GM18870 (cell line): Measurements from ENCODE around the gene USP17L11.
"Not testable (repeated sequence)": the region's sequence is repeated elsewhere in the genome, so short reads cannot be mapped to it uniquely, and the experiment has no call there.

Experiments used
- ATAC-seq: cut with Tn5 transposase; IDR thresholded peaks from one replicate; pipeline ENCODE4 v1.9.1; 2021; ENCODE audit warnings: moderate library complexity; ENCODE audit not compliant: unreplicated experiment

The USP17L11 gene, protein sequence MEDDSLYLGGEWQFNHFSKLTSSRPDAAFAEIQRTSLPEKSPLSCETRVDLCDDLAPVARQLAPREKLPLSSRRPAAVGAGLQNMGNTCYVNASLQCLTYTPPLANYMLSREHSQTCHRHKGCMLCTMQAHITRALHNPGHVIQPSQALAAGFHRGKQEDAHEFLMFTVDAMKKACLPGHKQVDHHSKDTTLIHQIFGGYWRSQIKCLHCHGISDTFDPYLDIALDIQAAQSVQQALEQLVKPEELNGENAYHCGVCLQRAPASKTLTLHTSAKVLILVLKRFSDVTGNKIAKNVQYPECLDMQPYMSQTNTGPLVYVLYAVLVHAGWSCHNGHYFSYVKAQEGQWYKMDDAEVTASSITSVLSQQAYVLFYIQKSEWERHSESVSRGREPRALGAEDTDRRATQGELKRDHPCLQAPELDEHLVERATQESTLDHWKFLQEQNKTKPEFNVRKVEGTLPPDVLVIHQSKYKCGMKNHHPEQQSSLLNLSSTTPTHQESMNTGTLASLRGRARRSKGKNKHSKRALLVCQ

DNA sequence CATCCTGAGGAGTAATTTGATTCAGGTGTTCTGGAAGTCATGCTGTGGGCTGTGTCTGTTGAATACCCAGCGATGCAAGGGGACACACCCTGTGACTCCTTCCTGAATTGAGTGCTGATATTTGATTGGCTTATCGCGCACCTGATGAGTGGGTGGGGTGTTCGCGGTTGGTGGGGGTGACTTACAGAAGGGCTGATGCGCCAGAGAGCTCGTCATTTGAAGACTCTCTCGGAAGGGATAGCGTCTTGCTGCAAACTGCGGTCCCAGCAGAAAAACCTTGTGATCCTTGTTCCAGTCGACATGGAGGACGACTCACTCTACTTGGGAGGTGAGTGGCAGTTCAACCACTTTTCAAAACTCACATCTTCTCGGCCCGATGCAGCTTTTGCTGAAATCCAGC is at the start of gene USP17L11:
Gene USP17L11, plus strand, starts transcription at position 301 of the 400 bp plus-strand sequence. Its CDS starts 0 bp downstream, at position 301.
- not testable (repeated sequence) for ATAC-seq

DNA sequence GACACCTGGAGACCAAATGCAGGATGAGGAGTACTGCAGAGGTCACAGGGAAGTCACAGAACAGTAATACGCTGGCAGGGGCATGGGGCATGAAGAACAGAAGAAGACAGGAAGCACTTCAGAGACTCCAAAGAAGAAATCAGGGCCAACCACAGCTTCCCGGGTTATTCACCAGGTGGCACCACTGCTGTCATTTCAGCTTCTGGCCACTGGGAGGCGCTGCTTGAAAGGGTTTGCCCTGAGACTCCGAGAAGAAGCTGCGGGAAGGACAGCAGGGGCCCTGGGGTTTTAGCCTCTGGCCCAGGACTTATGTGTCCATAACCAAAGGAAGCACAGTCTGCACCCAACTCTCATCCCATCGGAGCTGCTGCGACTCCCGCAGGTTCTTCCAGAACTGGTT is 49.2 kb upstream of the USP17L11 start:
- not testable (repeated sequence) for ATAC-seq

DNA sequence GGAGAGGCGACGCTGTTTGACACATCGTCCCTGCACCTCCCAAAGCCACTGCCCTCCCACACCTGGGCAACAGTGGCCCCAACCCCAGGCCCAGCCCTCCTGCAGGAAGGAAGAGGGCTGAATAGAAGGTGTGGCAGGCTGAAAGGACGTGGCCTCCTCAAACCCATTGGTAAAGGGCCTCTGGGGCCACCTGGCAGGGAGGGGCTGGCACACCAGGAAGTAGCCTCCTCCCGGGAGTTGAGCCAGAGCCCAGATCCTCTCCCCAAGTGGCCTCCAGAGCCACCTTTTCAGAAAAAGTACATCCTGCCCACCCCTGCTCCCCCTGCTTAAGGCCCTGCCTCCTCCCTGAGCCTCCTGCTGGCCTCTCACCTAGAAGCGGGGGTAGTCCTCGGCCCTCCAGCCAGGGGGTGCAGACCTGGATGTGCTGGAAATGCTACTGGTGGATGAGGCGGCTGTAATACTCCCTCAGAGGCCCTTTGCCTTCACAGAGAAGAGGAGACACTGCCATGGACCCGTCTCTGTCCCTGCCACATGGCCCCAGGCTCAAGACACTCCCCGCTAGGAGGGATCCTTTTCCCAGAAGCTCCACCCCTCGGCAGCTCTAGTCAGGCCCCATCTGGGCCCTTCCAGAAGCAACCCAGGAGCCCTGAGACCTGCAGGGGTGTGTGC is 45.3 kb upstream of the USP17L11 start, which contains the start of gene FAM90A26:
Gene FAM90A26, plus strand, starts transcription at position 619 of the 669 bp plus-strand sequence. CDS start 2,764 bp downstream, outside the sequence.
- ATAC-seq: not testable (repeated sequence)

DNA sequence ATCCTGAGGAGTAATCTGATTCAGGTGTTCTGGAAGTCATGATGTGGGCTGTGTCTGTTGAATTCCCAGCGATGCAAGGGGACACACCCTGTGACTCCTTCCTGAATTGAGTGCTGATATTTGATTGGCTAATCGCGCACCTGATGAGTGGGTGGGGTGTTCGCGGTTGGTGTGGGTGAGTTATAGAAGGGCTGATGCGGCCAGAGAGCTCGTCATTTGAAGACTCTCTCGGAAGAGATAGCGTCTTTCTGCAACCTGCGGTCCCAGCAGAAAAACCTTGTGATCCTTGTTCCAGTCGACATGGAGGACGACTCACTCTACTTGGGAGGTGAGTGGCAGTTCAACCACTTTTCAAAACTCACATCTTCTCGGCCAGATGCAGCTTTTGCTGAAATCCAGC is 4.8 kb upstream of the USP17L11 start, which contains the start of gene USP17L10:
Gene USP17L10, plus strand, starts transcription at position 301 of the 400 bp plus-strand sequence. Its CDS starts 0 bp downstream, at position 301.
- ATAC-seq: not testable (repeated sequence)

DNA sequence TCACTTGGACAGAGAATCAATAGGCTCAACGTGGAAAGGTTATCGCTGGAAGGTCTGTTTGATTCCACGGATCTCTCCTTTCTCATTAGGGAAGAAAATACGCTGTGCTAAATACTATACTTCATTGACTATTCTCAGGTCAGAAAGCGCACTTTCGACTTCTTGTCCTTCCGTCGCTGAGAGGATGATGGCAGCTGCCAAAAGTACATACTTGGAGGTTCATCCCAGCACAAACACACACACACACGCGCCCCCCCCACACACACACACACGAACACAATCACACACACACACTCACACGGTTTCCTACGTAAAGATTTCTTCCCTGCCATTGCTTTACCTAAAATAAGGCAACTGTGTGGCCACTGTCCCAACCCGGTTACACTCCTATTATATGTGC is 504 bp upstream of the USP17L11 start:
- not testable (repeated sequence) for ATAC-seq

DNA sequence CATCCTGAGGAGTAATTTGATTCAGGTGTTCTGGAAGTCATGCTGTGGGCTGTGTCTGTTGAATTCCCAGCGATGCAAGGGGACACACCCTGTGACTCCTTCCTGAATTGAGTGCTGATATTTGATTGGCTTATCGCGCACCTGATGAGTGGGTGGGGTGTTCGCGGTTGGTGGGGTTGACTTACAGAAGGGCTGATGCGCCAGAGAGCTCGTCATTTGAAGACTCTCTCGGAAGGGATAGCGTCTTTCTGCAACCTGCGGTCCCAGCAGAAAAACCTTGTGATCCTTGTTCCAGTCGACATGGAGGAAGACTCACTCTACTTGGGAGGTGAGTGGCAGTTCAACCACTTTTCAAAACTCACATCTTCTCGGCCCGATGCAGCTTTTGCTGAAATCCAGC is 4.6 kb downstream of the USP17L11 start, which contains the start of gene USP17L12:
Gene USP17L12, plus strand, starts transcription at position 301 of the 400 bp plus-strand sequence. Its CDS starts 0 bp downstream, at position 301.
- not testable (repeated sequence) for ATAC-seq

DNA sequence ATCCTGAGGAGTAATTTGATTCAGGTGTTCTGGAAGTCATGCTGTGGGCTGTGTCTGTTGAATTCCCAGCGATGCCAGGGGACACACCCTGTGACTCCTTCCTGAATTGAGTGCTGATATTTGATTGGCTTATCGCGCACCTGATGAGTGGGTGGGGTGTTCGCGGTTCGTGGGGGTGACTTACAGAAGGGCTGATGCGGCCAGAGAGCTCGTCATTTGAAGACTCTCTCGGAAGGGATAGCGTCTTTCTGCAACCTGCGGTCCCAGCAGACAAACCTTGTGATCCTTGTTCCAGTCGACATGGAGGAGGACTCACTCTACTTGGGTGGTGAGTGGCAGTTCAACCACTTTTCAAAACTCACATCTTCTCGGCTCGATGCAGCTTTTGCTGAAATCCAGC is 9.4 kb downstream of the USP17L11 start, which contains the start of gene USP17L13:
Gene USP17L13, plus strand, starts transcription at position 301 of the 400 bp plus-strand sequence. Its CDS starts 0 bp downstream, at position 301.
- not testable (repeated sequence) for ATAC-seq

DNA sequence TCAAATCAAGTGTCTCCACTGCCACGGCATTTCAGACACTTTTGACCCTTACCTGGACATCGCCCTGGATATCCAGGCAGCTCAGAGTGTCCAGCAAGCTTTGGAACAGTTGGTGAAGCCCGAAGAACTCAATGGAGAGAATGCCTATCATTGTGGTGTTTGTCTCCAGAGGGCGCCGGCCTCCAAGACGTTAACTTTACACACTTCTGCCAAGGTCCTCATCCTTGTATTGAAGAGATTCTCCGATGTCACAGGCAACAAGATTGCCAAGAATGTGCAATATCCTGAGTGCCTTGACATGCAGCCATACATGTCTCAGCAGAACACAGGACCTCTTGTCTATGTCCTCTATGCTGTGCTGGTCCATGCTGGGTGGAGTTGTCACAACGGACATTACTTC is 15.0 kb downstream of the USP17L11 start:
- not testable (repeated sequence) for ATAC-seq

DNA sequence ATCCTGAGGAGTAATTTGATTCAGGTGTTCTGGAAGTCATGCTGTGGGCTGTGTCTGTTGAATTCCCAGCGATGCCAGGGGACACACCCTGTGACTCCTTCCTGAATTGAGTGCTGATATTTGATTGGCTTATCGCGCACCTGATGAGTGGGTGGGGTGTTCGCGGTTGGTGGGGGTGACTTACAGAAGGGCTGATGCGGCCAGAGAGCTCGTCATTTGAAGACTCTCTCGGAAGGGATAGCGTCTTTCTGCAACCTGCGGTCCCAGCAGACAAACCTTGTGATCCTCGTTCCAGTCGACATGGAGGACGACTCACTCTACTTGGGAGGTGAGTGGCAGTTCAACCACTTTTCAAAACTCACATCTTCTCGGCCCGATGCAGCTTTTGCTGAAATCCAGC is 18.9 kb downstream of the USP17L11 start, which contains the start of gene USP17L15:
Gene USP17L15, plus strand, starts transcription at position 301 of the 400 bp plus-strand sequence. Its CDS starts 0 bp downstream, at position 301.
- ATAC-seq: not testable (repeated sequence)

DNA sequence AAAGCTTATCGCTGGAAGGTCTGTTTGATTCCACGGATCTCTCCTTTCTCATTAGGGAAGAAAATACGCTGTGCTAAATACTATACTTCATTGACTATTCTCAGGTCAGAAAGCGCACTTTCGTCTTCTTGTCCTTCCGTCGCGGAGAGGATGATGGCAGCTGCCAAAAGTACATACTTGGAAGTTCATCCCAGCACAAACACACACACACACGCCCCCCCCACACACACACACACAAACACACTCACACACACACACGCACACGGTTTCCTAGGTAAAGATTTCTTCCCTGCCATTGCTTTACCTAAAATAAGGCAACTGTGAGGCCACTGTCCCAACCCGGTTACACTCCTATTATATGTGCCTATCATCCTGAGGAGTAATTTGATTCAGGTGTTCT is 23.3 kb downstream of the USP17L11 start:
- ATAC-seq: not testable (repeated sequence)

DNA sequence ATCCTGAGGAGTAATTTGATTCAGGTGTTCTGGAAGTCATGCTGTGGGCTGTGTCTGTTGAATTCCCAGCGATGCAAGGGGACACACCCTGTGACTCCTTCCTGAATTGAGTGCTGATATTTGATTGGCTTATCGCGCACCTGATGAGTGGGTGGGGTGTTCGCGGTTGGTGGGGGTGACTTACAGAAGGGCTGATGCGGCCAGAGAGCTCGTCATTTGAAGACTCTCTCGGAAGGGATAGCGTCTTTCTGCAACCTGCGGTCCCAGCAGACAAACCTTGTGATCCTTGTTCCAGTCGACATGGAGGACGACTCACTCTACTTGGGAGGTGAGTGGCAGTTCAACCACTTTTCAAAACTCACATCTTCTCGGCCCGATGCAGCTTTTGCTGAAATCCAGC is 28.4 kb downstream of the USP17L11 start, which contains the start of gene USP17L17:
Gene USP17L17, plus strand, starts transcription at position 301 of the 400 bp plus-strand sequence. Its CDS starts 0 bp downstream, at position 301.
- not testable (repeated sequence) for ATAC-seq

DNA sequence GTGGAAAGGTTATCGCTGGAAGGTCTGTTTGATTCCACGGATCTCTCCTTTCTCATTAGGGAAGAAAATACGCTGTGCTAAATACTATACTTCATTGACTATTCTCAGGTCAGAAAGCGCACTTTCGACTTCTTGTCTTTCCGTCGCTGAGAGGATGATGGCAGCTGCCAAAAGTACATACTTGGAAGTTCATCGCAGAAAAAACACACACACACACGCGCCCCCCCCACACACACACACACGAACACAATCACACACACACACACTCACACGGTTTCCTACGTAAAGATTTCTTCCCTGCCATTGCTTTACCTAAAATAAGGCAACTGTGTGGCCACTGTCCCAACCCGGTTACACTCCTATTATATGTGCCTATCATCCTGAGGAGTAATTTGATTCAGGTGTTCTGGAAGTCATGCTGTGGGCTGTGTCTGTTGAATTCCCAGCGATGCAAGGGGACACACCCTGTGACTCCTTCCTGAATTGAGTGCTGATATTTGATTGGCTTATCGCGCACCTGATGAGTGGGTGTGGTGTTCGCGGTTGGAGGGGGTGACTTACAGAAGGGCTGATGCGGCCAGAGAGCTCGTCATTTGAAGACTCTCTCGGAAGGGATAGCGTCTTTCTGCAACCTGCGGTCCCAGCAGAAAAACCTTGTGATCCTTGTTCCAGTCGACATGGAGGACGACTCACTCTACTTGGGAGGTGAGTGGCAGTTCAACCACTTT is 32.9 kb downstream of the USP17L11 start, which contains the start of gene USP17L18:
Gene USP17L18, plus strand, starts transcription at position 678 of the 728 bp plus-strand sequence. Its CDS starts 0 bp downstream, at position 678.
- ATAC-seq: not testable (repeated sequence)

DNA sequence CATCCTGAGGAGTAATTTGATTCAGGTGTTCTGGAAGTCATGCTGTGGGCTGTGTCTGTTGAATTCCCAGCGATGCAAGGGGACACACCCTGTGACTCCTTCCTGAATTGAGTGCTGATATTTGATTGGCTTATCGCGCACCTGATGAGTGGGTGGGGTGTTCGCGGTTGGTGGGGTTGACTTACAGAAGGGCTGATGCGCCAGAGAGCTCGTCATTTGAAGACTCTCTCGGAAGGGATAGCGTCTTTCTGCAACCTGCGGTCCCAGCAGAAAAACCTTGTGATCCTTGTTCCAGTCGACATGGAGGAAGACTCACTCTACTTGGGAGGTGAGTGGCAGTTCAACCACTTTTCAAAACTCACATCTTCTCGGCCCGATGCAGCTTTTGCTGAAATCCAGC is 37.9 kb downstream of the USP17L11 start, which contains the start of gene USP17L19:
Gene USP17L19, plus strand, starts transcription at position 301 of the 400 bp plus-strand sequence. Its CDS starts 0 bp downstream, at position 301.
- not testable (repeated sequence) for ATAC-seq

DNA sequence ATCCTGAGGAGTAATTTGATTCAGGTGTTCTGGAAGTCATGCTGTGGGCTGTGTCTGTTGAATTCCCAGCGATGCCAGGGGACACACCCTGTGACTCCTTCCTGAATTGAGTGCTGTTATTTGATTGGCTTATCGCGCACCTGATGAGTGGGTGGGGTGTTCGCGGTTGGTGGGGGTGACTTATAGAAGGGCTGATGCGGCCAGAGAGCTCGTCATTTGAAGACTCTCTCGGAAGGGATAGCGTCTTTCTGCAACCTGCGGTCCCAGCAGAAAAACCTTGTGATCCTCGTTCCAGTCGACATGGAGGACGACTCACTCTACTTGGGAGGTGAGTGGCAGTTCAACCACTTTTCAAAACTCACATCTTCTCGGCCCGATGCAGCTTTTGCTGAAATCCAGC is 42.6 kb downstream of the USP17L11 start, which contains the start of gene USP17L20:
Gene USP17L20, plus strand, starts transcription at position 301 of the 400 bp plus-strand sequence. Its CDS starts 0 bp downstream, at position 301.
- not testable (repeated sequence) for ATAC-seq

DNA sequence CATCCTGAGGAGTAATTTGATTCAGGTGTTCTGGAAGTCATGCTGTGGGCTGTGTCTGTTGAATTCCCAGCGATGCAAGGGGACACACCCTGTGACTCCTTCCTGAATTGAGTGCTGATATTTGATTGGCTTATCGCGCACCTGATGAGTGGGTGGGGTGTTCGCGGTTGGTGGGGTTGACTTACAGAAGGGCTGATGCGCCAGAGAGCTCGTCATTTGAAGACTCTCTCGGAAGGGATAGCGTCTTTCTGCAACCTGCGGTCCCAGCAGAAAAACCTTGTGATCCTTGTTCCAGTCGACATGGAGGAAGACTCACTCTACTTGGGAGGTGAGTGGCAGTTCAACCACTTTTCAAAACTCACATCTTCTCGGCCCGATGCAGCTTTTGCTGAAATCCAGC is 47.4 kb downstream of the USP17L11 start, which contains the start of gene USP17L21:
Gene USP17L21, plus strand, starts transcription at position 301 of the 400 bp plus-strand sequence. Its CDS starts 0 bp downstream, at position 301.
- not testable (repeated sequence) for ATAC-seq
